GM19193 (cell line): ENCODE measurements around the gene EEF2KMT.

Experiments used
- POLR2A ChIP-seq: IDR thresholded peaks from 4 replicates; pipeline ENCODE4 v1.6.1; 2011; ENCODE audit not compliant: insufficient read depth, insufficient read length; ENCODE audit errors: extremely low read depth

The EEF2KMT gene

GRCh38 chr16:5044011-5044540 lies 53.5 kb downstream of the EEF2KMT start:
- TF ChIP-seq POLR2A = no peak

GRCh38 chr16:5042574-5043171 lies 54.9 kb downstream of the EEF2KMT start:
- no peak for TF ChIP-seq POLR2A

GRCh38 chr16:5041600-5042133 lies 55.9 kb downstream of the EEF2KMT start:
- no peak for TF ChIP-seq POLR2A

GRCh38 chr16:5040451-5040850 lies 57.1 kb downstream of the EEF2KMT start:
- no peak for TF ChIP-seq POLR2A

- TF ChIP-seq POLR2A = no peak
These were observed 61.1 kb downstream of the EEF2KMT start for GRCh38 chr16:5036228-5037156.

- no peak for TF ChIP-seq POLR2A
These were observed 61.7 kb downstream of the EEF2KMT start for GRCh38 chr16:5035909-5036227.
